A673 (cell line): ENCODE measurements around the gene HIGD2A. TPM values are rescaled to one million over a fixed set of nuclear protein-coding genes. Genes with fewer than 3 reads are reported as not detected.

Experiments used
- BruUV-seq: library from RNA; stranded (reverse); fragments of 400-500 nt; replicated peaks from 2 replicates; lab custom pipeline; 2021; lab: Mats Ljungman, UMichigan
- CTCF ChIA-PET: fragments of 300-600 bp; sonication (Branson Sonifier 250); formaldehyde crosslinking; loops from one replicate; lab custom pipeline; 2022; ENCODE audit warnings: antibody characterized with exemption; lab: Charles Lee
- POLR2A ChIA-PET: fragments of 300-600 bp; sonication (Branson Sonifier 250); formaldehyde crosslinking; loops from one replicate; lab custom pipeline; 2022; ENCODE audit warnings: antibody characterized with exemption; ENCODE audit not compliant: low non-redundant PET; lab: Charles Lee
- DNase-seq: peaks from one replicate; pipeline ENCODE4 v3.0.0-alpha.2; 2015; ENCODE audit warnings: low spot score
- H3K27ac ChIP-seq: fragments of 200-600 bp; sonication (generic); 2 replicates; pipeline ENCODE4 v1.5.1; 2016; ENCODE audit warnings: mixed run types, low read depth, mild to moderate bottlenecking, mixed read lengths, antibody characterized with exemption, low read length; ENCODE audit not compliant: poor library complexity, severe bottlenecking
- H3K27me3 ChIP-seq: fragments of 200-600 bp; sonication (generic); replicated peaks from 2 replicates; pipeline ENCODE4 v1.6.1; 2017; ENCODE audit warnings: mixed run types, low read depth, mild to moderate bottlenecking, mixed read lengths, antibody characterized with exemption, low read length; ENCODE audit not compliant: insufficient read depth, poor library complexity
- H3K36me3 ChIP-seq: fragments of 200-600 bp; sonication (generic); 2 replicates; pipeline ENCODE4 v1.6.1; 2016; ENCODE audit warnings: mixed run types, mild to moderate bottlenecking, mixed read lengths, antibody characterized with exemption, low read length; ENCODE audit not compliant: insufficient read depth, poor library complexity, severe bottlenecking
- H3K4me1 ChIP-seq: fragments of 200-600 bp; sonication (generic); 2 replicates; pipeline ENCODE4 v1.6.1; 2017; ENCODE audit warnings: mixed run types, mild to moderate bottlenecking, mixed read lengths, antibody characterized with exemption, low read length; ENCODE audit not compliant: insufficient read depth, poor library complexity, severe bottlenecking
- H3K4me3 ChIP-seq: fragments of 200-600 bp; sonication (generic); 2 replicates; pipeline ENCODE4 v1.5.1; 2016; ENCODE audit warnings: low read depth, mixed run types, mild to moderate bottlenecking, mixed read lengths, low read length; ENCODE audit not compliant: poor library complexity, severe bottlenecking
- H3K9me3 ChIP-seq: fragments of 200-600 bp; sonication (generic); 2 replicates; pipeline ENCODE4 v1.6.1; 2016; ENCODE audit warnings: mixed run types, low read depth, mild to moderate bottlenecking, mixed read lengths, antibody characterized with exemption, low read length; ENCODE audit not compliant: poor library complexity, severe bottlenecking
- EZH2 ChIP-seq: fragments of 200-600 bp; sonication (generic); IDR thresholded peaks from 2 replicates; pipeline ENCODE4 v1.6.1; 2017; ENCODE audit warnings: borderline replicate concordance, low read depth, mild to moderate bottlenecking, mixed read lengths, antibody characterized with exemption, low read length; ENCODE audit not compliant: poor library complexity, severe bottlenecking
- intact Hi-C: fragments of 100-400 bp; cut with micrococcal nuclease; formaldehyde crosslinking; loops from one replicate; pipeline ENCODE4 v1.10.0; 2022; ENCODE audit not compliant: unreplicated experiment
- total RNA-seq: library from RNA; stranded (reverse); gene quantifications from 2 replicates; pipeline ENCODE4 v1.2.3, GENCODE V29; 2021
- TF ChIP-seq, protein P1 (sequence below): fragments of 300-800, 200-600 bp; sonication (generic); conservative IDR thresholded peaks from 2 replicates; pipeline ENCODE4 v1.5.1; 2017; ENCODE audit warnings: low read depth, mild to moderate bottlenecking, antibody characterized with exemption, low read length, moderate library complexity, mixed read lengths

HIGD2A gene
- total RNA-seq, 1 experiment from 2014 or later, result 81.7 TPM

- no TSS peak for BruUV-seq
- Histone ChIP-seq H3K4me1 (no peaks in the 10 kb centered on the region), H3K4me3 (no peak overlapping the region), H3K27ac (no peak overlapping the region), H3K36me3 (no peaks in the 10 kb centered on the region), H3K9me3 (no peaks in the 10 kb centered on the region), H3K27me3 (no peaks in the 10 kb centered on the region)
- no peak for DNase-seq
- intact Hi-C loops, result no loop called here
- no peak for TF ChIP-seq EZH2
- TF ChIP-seq, protein P1, sequence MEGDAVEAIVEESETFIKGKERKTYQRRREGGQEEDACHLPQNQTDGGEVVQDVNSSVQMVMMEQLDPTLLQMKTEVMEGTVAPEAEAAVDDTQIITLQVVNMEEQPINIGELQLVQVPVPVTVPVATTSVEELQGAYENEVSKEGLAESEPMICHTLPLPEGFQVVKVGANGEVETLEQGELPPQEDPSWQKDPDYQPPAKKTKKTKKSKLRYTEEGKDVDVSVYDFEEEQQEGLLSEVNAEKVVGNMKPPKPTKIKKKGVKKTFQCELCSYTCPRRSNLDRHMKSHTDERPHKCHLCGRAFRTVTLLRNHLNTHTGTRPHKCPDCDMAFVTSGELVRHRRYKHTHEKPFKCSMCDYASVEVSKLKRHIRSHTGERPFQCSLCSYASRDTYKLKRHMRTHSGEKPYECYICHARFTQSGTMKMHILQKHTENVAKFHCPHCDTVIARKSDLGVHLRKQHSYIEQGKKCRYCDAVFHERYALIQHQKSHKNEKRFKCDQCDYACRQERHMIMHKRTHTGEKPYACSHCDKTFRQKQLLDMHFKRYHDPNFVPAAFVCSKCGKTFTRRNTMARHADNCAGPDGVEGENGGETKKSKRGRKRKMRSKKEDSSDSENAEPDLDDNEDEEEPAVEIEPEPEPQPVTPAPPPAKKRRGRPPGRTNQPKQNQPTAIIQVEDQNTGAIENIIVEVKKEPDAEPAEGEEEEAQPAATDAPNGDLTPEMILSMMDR, result no peak
- CTCF ChIA-PET, result no interaction called here
- POLR2A ChIA-PET, result no interaction called here
These were observed 9.3 kb downstream of the HIGD2A start for GRCh38 chr5:176397736-176398420.

DNA sequence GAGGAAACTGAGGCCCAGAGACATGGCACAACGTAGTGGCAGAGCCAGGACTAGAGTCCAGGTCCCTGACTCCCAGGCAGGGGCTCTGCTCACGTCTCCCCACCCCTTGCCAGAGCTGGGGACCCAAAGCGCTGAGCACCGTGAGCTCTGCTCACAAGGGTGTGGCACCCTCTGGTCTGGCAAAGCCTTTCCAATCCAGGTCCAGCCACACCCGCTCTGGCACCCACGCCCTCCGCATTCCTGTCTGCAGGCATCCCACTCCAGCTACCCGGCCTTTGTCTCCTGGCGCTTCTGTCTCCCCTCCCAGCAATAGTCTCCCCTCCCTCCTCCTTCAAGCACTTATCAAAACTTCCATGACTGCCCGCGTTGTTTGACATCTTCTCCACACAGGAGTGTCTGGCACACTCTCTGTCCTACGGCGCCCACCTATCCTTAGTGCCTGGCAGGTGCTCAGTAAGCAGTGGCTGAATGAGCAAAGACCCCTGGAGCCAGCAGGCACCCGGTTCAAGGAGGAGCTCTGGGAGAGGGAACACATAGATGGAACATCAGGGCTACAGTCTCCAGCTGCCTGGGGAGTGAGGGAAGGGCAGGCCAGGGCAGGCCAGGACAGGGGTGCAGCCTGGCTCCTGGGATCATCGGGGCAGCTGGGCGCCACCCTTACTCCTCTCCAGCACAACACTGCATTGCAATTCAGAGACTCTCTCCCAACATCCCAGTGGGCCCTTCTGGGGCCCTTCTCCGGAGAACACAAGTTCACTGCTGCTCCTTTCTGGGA is 12.0 kb downstream of the HIGD2A start:
- Histone ChIP-seq H3K4me1 (no peaks in the 10 kb centered on the region), H3K4me3 (no peak overlapping the region), H3K27me3 (no peaks in the 10 kb centered on the region), H3K9me3 (no peaks in the 10 kb centered on the region), H3K36me3 (no peaks in the 10 kb centered on the region), H3K27ac (no peak overlapping the region)
- TF ChIP-seq, protein P1, result no peak
- no peak for TF ChIP-seq EZH2
- no TSS peak for BruUV-seq
- DNase-seq, result no peak
- ChIA-PET POLR2A (no interaction called here), CTCF (no interaction called here)
- intact Hi-C loops, result no loop called here

DNA sequence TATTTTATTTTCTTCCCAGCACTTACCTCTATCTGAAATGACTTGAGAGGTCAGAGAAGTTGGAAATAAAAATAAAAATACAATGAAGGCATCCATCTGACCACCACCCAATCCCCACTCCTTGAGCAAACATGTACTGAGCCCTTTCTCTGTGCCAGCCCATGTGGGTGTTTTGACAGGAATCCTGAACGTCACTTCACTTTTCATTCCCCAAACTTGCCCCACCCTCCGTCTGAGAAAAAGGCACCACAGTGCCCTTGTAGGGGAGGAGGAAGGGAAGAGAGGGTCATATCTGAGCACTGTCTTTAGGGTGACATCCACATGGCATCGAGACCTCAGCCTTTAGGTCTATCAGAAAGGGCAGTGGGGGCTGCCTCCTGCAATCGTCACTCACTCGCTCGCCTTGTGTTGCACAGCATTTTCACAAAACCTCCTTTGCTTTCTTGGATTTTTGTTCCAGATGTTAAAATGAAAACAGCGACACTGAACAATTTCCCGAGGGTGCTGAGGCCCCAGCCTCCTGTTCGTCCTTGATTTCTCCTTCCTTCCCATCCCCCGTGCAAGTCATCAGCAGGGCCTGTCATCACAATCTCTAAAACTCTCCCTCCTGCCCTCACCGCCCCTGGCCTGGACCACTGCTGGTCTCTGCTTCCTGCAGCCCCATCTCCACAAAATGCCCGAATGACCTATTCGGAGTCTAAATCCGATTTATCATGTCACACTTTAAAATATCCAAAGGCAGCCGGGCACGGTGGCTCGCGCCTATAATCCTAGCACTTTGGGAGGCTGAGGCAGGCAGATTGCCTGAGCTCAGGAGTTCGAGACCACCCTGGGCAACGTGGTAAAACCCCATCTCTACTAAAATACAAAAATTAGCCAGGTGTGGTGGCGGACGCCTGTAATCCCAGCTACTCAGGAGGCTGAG is 13.0 kb downstream of the HIGD2A start:
- no peak for DNase-seq
- Histone ChIP-seq H3K27me3 (no peaks in the 10 kb centered on the region), H3K9me3 (no peaks in the 10 kb centered on the region), H3K4me1 (no peaks in the 10 kb centered on the region), H3K27ac (no peak overlapping the region), H3K36me3 (no peaks in the 10 kb centered on the region), H3K4me3 (no peak overlapping the region)
- intact Hi-C loops, result no loop called here
- CTCF ChIA-PET, result no interaction called here
- no peak for TF ChIP-seq EZH2
- BruUV-seq, result no TSS peak
- POLR2A ChIA-PET, result no interaction called here
